ENCODE results near the gene INHBB. TPM values are rescaled to one million over a fixed set of nuclear protein-coding genes. Genes with fewer than 3 reads are reported as not detected.

Gene INHBB
- total RNA-seq, 2 experiments from 2014 or later = not detected

- ChIA-PET CTCF (no interaction called here), POLR2A (no interaction called here)
- Mint-ChIP-seq H3K9me3 (no peaks in the 10 kb centered on the region), H3K4me1 (ENCODE audit: low read depth) (no peaks in the 10 kb centered on the region), H3K36me3 (ENCODE audit: low read depth) (no peaks in the 10 kb centered on the region), H3K4me3 (no peak overlapping the region), H3K27me3 (peaks cover 13% of the 10 kb centered on the region), H3K27ac (no peak overlapping the region)
- no peaks in the 10 kb centered on the region for H3K36me3 ChIP-seq (ENCODE audit: insufficient read depth, low read length)
- H3K27ac ChIP-seq (ENCODE audit: low read depth in 1 of 2, low read length in 2 of 2) = no peak overlapping the region
- intact Hi-C loops (cut with DNase I, micrococcal nuclease) = no loop called here
- no peak for TF ChIP-seq CTCF (IDR thresholded peaks at IDR 0.05)
- no peaks in the 10 kb centered on the region for H3K27me3 ChIP-seq (ENCODE audit: control insufficient read depth in 1 of 2, insufficient read depth in 2 of 2, low read length in 2 of 2)
- no peak for ATAC-seq (ENCODE audit: poor library complexity)
- no peaks in the 10 kb centered on the region for H3K4me1 ChIP-seq (ENCODE audit: insufficient read depth, low read length)
- H3K9me3 ChIP-seq (ENCODE audit: control insufficient read depth in 1 of 2, insufficient read depth in 1 of 2, low read length in 2 of 2) = no peaks in the 10 kb centered on the region
- DNase-seq = no peak
- H3K4me3 ChIP-seq (ENCODE audit: low read length) = no peak overlapping the region
Observed at GRCh38 chr2:120362926-120363325, 17.0 kb downstream of the INHBB start.

- Mint-ChIP-seq H3K27ac (no peak overlapping the region), H3K36me3 (ENCODE audit: low read depth) (no peaks in the 10 kb centered on the region), H3K27me3 (peaks cover 9% of the 10 kb centered on the region), H3K4me3 (no peak overlapping the region), H3K4me1 (ENCODE audit: low read depth) (no peaks in the 10 kb centered on the region), H3K9me3 (no peaks in the 10 kb centered on the region)
- POLR2A ChIA-PET = no interaction called here
- no peak overlapping the region for H3K27ac ChIP-seq (ENCODE audit: low read depth in 1 of 2, low read length in 2 of 2)
- H3K9me3 ChIP-seq (ENCODE audit: control insufficient read depth in 1 of 2, insufficient read depth in 1 of 2, low read length in 2 of 2) = no peaks in the 10 kb centered on the region
- H3K4me1 ChIP-seq (ENCODE audit: insufficient read depth, low read length) = no peaks in the 10 kb centered on the region
- no peaks in the 10 kb centered on the region for H3K27me3 ChIP-seq (ENCODE audit: control insufficient read depth in 1 of 2, insufficient read depth in 2 of 2, low read length in 2 of 2)
- CTCF ChIA-PET = no interaction called here
- no peak overlapping the region for H3K4me3 ChIP-seq (ENCODE audit: low read length)
- intact Hi-C loops (cut with DNase I, micrococcal nuclease) = no loop called here
- no peak for TF ChIP-seq CTCF (IDR thresholded peaks at IDR 0.05)
- ATAC-seq (ENCODE audit: poor library complexity) (no peak), DNase-seq (no peak)
- H3K36me3 ChIP-seq (ENCODE audit: insufficient read depth, low read length) = no peaks in the 10 kb centered on the region
Observed at GRCh38 chr2:120365236-120365793, 19.4 kb downstream of the INHBB start.

- intact Hi-C loops (cut with DNase I, micrococcal nuclease) = no loop called here
- no peak overlapping the region for H3K4me3 ChIP-seq (ENCODE audit: low read length)
- Mint-ChIP-seq H3K36me3 (ENCODE audit: low read depth) (no peaks in the 10 kb centered on the region), H3K27ac (no peak overlapping the region), H3K4me1 (ENCODE audit: low read depth) (no peaks in the 10 kb centered on the region), H3K4me3 (no peak overlapping the region), H3K9me3 (no peaks in the 10 kb centered on the region), H3K27me3 (peaks cover 6% of the 10 kb centered on the region)
- H3K36me3 ChIP-seq (ENCODE audit: insufficient read depth, low read length) = no peaks in the 10 kb centered on the region
- H3K4me1 ChIP-seq (ENCODE audit: insufficient read depth, low read length) = no peaks in the 10 kb centered on the region
- no peak overlapping the region for H3K27ac ChIP-seq (ENCODE audit: low read depth in 1 of 2, low read length in 2 of 2)
- peaks cover 0 to under 1% of the 10 kb centered on the region in 2 experiments for H3K9me3 ChIP-seq (ENCODE audit: control insufficient read depth in 1 of 2, insufficient read depth in 1 of 2, low read length in 2 of 2)
- no peak for DNase-seq
- CTCF ChIA-PET = no interaction called here
- no peak for ATAC-seq (ENCODE audit: poor library complexity)
- peaks cover 0 to 2% of the 10 kb centered on the region in 2 experiments for H3K27me3 ChIP-seq (ENCODE audit: control insufficient read depth in 1 of 2, insufficient read depth in 2 of 2, low read length in 2 of 2)
- TF ChIP-seq CTCF (IDR thresholded peaks at IDR 0.05) = no peak
- POLR2A ChIA-PET = no interaction called here
Observed at GRCh38 chr2:120366698-120367097, 20.8 kb downstream of the INHBB start.
